ENCODE data around the gene CLEC10A. TPM values are rescaled to one million over a fixed set of nuclear protein-coding genes. Genes with fewer than 3 reads are reported as not detected.

CLEC10A gene
- total RNA-seq, 1 donor from 2014 or later = 12.6 TPM

DNA sequence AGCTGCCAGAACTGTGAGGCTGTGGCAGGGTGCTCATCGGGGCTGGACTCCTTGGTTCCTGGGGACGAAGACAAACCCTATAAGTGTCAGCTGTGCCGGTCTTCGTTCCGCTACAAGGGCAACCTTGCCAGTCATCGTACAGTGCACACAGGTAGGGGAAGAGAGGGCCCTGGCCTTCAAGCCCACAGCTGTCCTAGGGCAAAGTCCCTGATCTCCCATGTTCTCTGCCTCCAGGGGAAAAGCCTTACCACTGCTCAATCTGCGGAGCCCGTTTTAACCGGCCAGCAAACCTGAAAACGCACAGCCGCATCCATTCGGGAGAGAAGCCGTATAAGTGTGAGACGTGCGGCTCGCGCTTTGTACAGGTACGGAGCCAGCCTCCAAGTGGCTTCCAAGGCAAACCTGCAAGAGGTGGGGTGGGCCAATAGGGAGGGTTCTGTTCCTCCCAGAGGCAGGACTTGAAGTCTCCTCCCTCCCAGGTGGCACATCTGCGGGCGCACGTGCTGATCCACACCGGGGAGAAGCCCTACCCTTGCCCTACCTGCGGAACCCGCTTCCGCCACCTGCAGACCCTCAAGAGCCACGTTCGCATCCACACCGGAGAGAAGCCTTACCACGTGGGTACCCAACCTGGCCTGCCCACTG, 53.5 kb downstream of the CLEC10A start:
- Histone ChIP-seq H3K4me1 (peaks cover 28% of the 10 kb centered on the region), H3K36me3 (no peaks in the 10 kb centered on the region), H3K27ac (peak overlapping the region; percentile 42), H3K27me3 (no peaks in the 10 kb centered on the region), H3K9me3 (no peaks in the 10 kb centered on the region), H3K4me3 (peak overlapping the region; percentile 16)
- TF ChIP-seq, protein P1, sequence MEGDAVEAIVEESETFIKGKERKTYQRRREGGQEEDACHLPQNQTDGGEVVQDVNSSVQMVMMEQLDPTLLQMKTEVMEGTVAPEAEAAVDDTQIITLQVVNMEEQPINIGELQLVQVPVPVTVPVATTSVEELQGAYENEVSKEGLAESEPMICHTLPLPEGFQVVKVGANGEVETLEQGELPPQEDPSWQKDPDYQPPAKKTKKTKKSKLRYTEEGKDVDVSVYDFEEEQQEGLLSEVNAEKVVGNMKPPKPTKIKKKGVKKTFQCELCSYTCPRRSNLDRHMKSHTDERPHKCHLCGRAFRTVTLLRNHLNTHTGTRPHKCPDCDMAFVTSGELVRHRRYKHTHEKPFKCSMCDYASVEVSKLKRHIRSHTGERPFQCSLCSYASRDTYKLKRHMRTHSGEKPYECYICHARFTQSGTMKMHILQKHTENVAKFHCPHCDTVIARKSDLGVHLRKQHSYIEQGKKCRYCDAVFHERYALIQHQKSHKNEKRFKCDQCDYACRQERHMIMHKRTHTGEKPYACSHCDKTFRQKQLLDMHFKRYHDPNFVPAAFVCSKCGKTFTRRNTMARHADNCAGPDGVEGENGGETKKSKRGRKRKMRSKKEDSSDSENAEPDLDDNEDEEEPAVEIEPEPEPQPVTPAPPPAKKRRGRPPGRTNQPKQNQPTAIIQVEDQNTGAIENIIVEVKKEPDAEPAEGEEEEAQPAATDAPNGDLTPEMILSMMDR (IDR thresholded peaks at IDR 0.05) = no peak
- no peak for ATAC-seq
- DNase-seq = no peak
- intact Hi-C loops (cut with DNase I) = no loop called here

DNA sequence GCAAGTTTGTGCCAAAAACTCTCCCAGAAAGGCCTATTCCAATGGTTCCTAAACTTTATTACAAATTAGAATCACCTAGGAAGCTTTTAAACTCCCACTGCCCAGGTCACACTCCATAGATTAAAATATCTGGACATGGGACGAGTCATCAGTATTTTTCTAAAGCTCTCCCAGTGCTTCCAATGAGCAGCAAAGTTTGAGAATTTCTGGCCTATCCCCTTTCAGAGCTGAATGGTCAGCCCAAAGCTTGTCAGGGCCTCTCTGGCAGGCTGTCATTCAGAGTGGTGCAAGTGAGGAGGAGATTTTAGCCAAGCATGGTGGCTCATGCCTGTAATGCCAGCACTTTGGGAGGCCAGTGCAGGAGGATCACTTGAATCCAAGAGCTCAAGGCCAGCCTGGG, 54.8 kb downstream of the CLEC10A start:
- DNase-seq (no peak), ATAC-seq (no peak)
- H3K27me3 ChIP-seq = no peaks in the 10 kb centered on the region
- TF ChIP-seq, protein P1 (IDR thresholded peaks at IDR 0.05) = no peak
- H3K4me1 ChIP-seq = peaks cover 37% of the 10 kb centered on the region
- intact Hi-C loops (cut with DNase I) = no loop called here
- H3K9me3 ChIP-seq = no peaks in the 10 kb centered on the region
- no peak overlapping the region for H3K27ac ChIP-seq
- peak overlapping the region; percentile 49 for H3K4me3 ChIP-seq
- H3K36me3 ChIP-seq = no peaks in the 10 kb centered on the region

Other genes with a start within 250 kb of the CLEC10A start
- not detected for gene TEKT1, start 248.5 kb downstream of the CLEC10A start, total RNA-seq
- gene ALOX12, start 84.2 kb downstream of the CLEC10A start, total RNA-seq = 0.17 TPM
- gene RNASEK, start 67.6 kb downstream of the CLEC10A start, total RNA-seq = 284 TPM
- 42.6 TPM for gene BCL6B, start 57.2 kb downstream of the CLEC10A start, total RNA-seq
- gene SLC16A13, start 44.2 kb downstream of the CLEC10A start, total RNA-seq = 10.1 TPM
- 6.8 TPM for gene SLC16A11, start 36.2 kb downstream of the CLEC10A start, total RNA-seq
- gene ASGR2, start 34.6 kb upstream of the CLEC10A start, total RNA-seq = 1.3 TPM
- gene ASGR1, start 99.1 kb upstream of the CLEC10A start, total RNA-seq = 4.3 TPM
- 30.7 TPM for gene DLG4, start 139.6 kb upstream of the CLEC10A start, total RNA-seq
- 544 TPM for gene ACADVL, start 139.7 kb upstream of the CLEC10A start, total RNA-seq
- gene DVL2, start 154.3 kb upstream of the CLEC10A start, total RNA-seq = 41.0 TPM
- 36.9 TPM for gene PHF23, start 159.2 kb upstream of the CLEC10A start, total RNA-seq
- 547 TPM for gene GABARAP, start 162.2 kb upstream of the CLEC10A start, total RNA-seq
- gene CTDNEP1, start 171.5 kb upstream of the CLEC10A start, total RNA-seq = 141 TPM
- gene ELP5, start 172.0 kb upstream of the CLEC10A start, total RNA-seq = 35.0 TPM
- gene CLDN7, start 182.2 kb upstream of the CLEC10A start, total RNA-seq = 117 TPM
- 1.6 TPM for gene SLC2A4, start 201.5 kb upstream of the CLEC10A start, total RNA-seq
- not detected for gene YBX2, start 214.4 kb upstream of the CLEC10A start, total RNA-seq
- gene EIF5A, start 227.4 kb upstream of the CLEC10A start, total RNA-seq = 241 TPM
- gene GPS2, start 235.1 kb upstream of the CLEC10A start, total RNA-seq = 62.9 TPM
- 37.6 TPM for gene NEURL4, start 249.1 kb upstream of the CLEC10A start, total RNA-seq